HUES6 (cell line): ENCODE results near the gene SH3BP4.

Experiments
- H3K27ac ChIP-seq: 2 replicates; pipeline ENCODE4 v1.7.0; 2013; ENCODE audit warnings: low read depth, mild to moderate bottlenecking, low read length, inconsistent platforms
- H3K27me3 ChIP-seq: 2 replicates; pipeline ENCODE4 v1.6.1; 2013; ENCODE audit warnings: low read length; ENCODE audit not compliant: control insufficient read depth, insufficient read depth
- H3K36me3 ChIP-seq: 2 replicates; pipeline ENCODE4 v1.6.1; 2013; ENCODE audit warnings: low read length; ENCODE audit not compliant: control insufficient read depth, insufficient read depth
- H3K4me1 ChIP-seq: 2 replicates; pipeline ENCODE4 v1.6.1; 2013; ENCODE audit warnings: low read length; ENCODE audit not compliant: control insufficient read depth, insufficient read depth
- H3K4me3 ChIP-seq: 2 replicates; pipeline ENCODE4 v1.5.1; 2013; ENCODE audit warnings: low read depth, low read length
- H3K9ac ChIP-seq: one replicate; pipeline ENCODE4 v1.6.1; 2013; ENCODE audit warnings: mild to moderate bottlenecking, low read length
- H3K9me3 ChIP-seq: 2 replicates; pipeline ENCODE4 v1.6.1; 2013; ENCODE audit warnings: low read depth, low read length; ENCODE audit not compliant: control insufficient read depth, insufficient read depth

Gene SH3BP4

GRCh38 chr2:235001237-235002133, 49.7 kb downstream of the SH3BP4 start:
- Histone ChIP-seq H3K9ac (no peak overlapping the region), H3K4me1 (peaks cover 68% of the 10 kb centered on the region), H3K4me3 (no peak overlapping the region), H3K27ac (peak overlapping the region; percentile 35; the same call in 1 of the 2 replicates), H3K9me3 (no peaks in the 10 kb centered on the region), H3K36me3 (peaks cover 13% of the 10 kb centered on the region), H3K27me3 (no peaks in the 10 kb centered on the region)

GRCh38 chr2:235002198-235003095, 50.6 kb downstream of the SH3BP4 start:
- Histone ChIP-seq H3K27ac (no peak overlapping the region), H3K36me3 (peaks cover 9% of the 10 kb centered on the region), H3K9ac (no peak overlapping the region), H3K9me3 (no peaks in the 10 kb centered on the region), H3K4me1 (peaks cover 68% of the 10 kb centered on the region), H3K27me3 (no peaks in the 10 kb centered on the region), H3K4me3 (no peak overlapping the region)

GRCh38 chr2:235003096-235003775, 51.4 kb downstream of the SH3BP4 start:
- Histone ChIP-seq H3K9ac (no peak overlapping the region), H3K36me3 (peaks cover 8% of the 10 kb centered on the region), H3K4me1 (peaks cover 72% of the 10 kb centered on the region), H3K27ac (no peak overlapping the region), H3K9me3 (no peaks in the 10 kb centered on the region), H3K4me3 (no peak overlapping the region), H3K27me3 (no peaks in the 10 kb centered on the region)

- Histone ChIP-seq H3K9me3 (no peaks in the 10 kb centered on the region), H3K36me3 (peaks cover 8% of the 10 kb centered on the region), H3K27me3 (no peaks in the 10 kb centered on the region), H3K9ac (no peak overlapping the region), H3K27ac (no peak overlapping the region), H3K4me1 (peaks cover 67% of the 10 kb centered on the region), H3K4me3 (no peak overlapping the region)
Observed at GRCh38 chr2:235004329-235004903, 52.6 kb downstream of the SH3BP4 start.

GRCh38 chr2:235005023-235005422, 53.2 kb downstream of the SH3BP4 start:
- Histone ChIP-seq H3K9ac (no peak overlapping the region), H3K4me3 (no peak overlapping the region), H3K27ac (peak overlapping the region; percentile 1; the same call in 1 of the 2 replicates), H3K4me1 (peaks cover 61% of the 10 kb centered on the region), H3K36me3 (peaks cover 8% of the 10 kb centered on the region), H3K27me3 (no peaks in the 10 kb centered on the region), H3K9me3 (no peaks in the 10 kb centered on the region)

GRCh38 chr2:235005603-235006259, 53.9 kb downstream of the SH3BP4 start:
- peaks cover 54% of the 10 kb centered on the region for H3K4me1 ChIP-seq
- H3K9me3 ChIP-seq: no peaks in the 10 kb centered on the region
- H3K27ac ChIP-seq: peak overlapping the region; percentile 1; the same call in 1 of the 2 replicates
- no peaks in the 10 kb centered on the region for H3K27me3 ChIP-seq
- peaks cover 2% of the 10 kb centered on the region for H3K36me3 ChIP-seq
- peak overlapping the region; percentile 32 for H3K9ac ChIP-seq
- H3K4me3 ChIP-seq: no peak overlapping the region

GRCh38 chr2:235006461-235006860, 54.6 kb downstream of the SH3BP4 start:
- Histone ChIP-seq H3K36me3 (no peaks in the 10 kb centered on the region), H3K27ac (peak overlapping the region; percentile 1; the same call in 1 of the 2 replicates), H3K4me1 (peaks cover 56% of the 10 kb centered on the region), H3K9me3 (no peaks in the 10 kb centered on the region), H3K27me3 (no peaks in the 10 kb centered on the region), H3K9ac (peak overlapping the region; percentile 32), H3K4me3 (no peak overlapping the region)

- Histone ChIP-seq H3K27me3 (no peaks in the 10 kb centered on the region), H3K27ac (no peak overlapping the region), H3K9me3 (no peaks in the 10 kb centered on the region), H3K9ac (no peak overlapping the region), H3K4me1 (peaks cover 61% of the 10 kb centered on the region), H3K4me3 (no peak overlapping the region), H3K36me3 (no peaks in the 10 kb centered on the region)
Observed at GRCh38 chr2:235006986-235007385, 55.2 kb downstream of the SH3BP4 start.

GRCh38 chr2:235007664-235008457, 56.0 kb downstream of the SH3BP4 start:
- Histone ChIP-seq H3K36me3 (0 out of 2 replicates have a peak, but pooled peaks cover 3% of the 10 kb centered on the region), H3K27me3 (no peaks in the 10 kb centered on the region), H3K27ac (no peak overlapping the region), H3K9ac (no peak overlapping the region), H3K4me1 (peaks cover 63% of the 10 kb centered on the region), H3K9me3 (no peaks in the 10 kb centered on the region), H3K4me3 (no peak overlapping the region)
